Limb (tissue), 2 donors: ENCODE data around the gene CDK19.
"Not testable (repeated sequence)": the region's sequence is repeated elsewhere in the genome, so short reads cannot be mapped to it uniquely, and the experiment has no call there.

ENCODE experiments used
- DNase-seq, 2 donors: peaks; one replicate each; pipeline ENCODE4 v3.0.0-alpha.2; 2016; ENCODE audit errors: extremely low spot score in 2 of 2

CDK19 gene

DNA sequence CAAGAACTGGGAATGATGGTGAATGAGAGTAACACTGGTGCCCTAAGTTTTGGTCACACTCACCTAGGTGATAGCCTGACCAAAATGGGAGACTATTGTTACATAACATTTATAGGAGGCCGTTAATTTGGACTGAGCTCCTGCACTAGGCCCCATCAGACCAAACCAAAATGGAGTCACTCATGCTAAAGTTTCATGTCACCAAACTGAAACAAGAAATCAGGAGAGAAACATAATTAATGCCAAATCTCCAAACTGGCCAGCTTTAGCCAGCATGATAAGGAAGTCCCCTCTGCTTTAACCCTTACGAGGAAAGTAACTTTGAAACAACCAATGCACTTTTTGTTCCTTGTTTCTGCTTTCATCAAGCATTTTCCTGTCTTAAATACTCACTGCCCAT is 227.9 kb downstream of the CDK19 start:
- no peak for DNase-seq

DNA sequence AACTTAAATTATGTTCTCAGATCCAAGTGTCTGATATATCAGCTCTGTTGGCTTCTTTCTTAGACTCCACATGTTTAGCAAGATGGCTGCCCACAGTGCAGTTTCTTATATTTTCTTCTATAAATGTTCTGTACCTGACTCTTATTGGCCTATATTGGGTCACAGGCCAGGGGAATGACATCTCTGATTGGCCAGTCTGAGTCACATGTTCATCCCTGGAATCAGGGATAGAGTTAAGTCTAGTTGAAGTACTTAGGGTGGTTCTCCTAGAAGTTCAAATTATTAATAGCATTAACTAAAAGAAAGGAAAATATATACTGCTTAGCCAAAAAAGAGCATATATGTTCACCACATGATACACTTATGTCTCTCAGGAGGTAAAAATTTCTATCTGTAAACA is 233.6 kb downstream of the CDK19 start:
- DNase-seq: no peak

DNA sequence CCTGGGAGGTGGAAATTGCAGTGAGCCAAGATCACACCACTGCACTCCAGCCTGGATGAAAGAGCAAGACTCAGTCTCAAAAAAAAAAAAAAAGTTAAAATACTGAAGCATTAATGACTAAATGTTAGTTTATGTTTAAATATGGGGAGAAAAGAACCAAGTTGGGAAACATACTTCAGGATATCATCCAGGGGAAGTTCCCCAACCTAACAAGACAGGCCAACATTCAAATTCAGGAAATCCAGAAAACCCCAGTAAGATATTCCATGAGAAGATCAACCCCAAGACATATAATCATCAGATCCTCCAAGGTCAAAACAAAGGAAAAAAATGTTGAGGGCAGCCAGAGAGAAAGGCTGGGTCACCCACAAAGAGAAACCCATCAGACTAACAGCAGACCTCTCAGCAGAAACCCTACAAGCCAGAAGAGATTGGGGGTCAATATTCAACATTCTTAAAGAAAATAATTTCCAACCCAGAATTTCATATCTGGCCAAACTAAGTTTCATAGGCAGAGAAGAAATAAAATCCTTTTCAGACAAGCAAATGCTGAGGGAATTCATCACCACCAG is 237.6 kb downstream of the CDK19 start:
- not testable (repeated sequence) for DNase-seq

DNA sequence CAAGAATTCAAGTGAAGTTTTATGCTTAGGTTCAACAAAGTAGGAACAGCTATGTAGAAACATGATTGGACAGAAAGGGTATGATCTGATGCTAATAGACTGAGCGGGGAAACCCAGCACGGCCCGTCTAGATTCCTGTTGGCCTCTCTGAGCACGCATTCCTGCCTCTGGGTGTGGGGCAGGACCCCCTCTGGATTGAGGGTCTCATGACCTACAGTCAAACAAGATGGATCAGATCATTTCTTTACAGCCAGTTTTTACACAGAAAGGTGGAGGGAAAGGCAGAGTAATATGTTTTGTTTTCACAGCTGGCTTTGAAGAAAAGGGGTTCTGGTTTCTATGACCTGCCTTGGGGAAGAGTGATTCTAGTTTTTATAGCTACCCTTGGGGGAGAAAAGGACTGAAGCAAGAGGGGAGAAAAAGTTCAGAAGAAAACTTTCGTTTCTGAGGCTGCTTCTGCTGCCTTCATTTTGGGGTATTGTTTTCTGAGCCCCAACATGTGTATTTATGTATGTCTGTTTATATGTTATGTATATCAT is 239.3 kb downstream of the CDK19 start:
- DNase-seq: no peak

DNA sequence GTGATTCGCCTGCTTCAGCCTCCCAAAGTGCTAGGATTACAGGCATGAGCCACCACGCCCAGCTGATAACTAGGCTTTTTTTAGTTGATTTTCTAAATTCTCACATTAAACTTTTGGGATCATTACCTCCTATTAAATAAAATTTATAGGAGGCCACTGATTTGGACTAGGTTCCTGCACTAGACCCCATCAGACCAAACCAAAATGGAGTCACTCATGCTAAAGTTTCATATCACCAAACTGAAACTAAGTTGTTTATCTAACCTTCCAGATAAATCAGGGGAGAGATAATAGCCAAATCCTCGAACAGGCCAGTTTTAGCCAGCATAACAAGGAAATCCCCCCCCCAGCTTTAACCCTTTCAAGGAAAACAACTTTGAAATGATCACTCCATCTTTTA is 240.5 kb downstream of the CDK19 start:
- DNase-seq: no peak

DNA sequence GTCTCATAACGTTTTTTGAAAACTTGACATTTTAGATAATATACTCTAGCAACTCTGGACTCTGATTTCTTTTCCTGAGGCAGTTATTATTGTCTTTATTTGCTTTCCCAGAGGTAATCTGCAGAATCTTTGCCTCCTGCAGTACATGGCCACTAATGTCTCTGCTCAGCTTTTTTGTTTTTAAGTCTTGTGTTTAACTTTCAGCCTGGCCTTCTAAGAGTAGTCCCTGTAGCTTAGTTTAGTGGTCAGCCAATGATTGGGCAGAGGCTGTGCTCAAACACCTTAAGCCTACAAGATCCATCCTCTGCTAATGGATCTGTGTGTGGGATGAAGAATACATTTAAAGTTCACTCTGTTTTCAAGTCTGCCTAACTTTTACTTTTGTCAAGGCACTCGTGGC is 241.7 kb downstream of the CDK19 start:
- DNase-seq: no peak

DNA sequence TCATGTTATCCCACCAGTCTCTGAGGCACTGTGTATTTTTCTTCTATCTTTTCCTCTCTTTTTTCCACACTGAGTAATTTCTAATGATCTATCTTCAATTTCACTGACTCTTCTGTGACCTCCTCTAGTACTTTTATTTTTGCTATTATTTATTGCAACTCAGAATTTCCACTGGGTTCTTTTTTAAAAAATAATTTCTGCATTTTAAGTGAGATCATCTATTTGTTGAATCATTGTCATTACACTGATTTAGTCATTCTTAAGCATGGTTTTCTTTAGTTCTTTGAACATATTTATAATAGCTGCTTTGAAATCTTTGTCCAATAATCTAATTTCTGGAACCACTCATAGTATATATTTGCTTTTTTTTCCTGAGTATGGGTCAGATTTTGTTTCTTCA is 242.1 kb downstream of the CDK19 start:
- no peak for DNase-seq

DNA sequence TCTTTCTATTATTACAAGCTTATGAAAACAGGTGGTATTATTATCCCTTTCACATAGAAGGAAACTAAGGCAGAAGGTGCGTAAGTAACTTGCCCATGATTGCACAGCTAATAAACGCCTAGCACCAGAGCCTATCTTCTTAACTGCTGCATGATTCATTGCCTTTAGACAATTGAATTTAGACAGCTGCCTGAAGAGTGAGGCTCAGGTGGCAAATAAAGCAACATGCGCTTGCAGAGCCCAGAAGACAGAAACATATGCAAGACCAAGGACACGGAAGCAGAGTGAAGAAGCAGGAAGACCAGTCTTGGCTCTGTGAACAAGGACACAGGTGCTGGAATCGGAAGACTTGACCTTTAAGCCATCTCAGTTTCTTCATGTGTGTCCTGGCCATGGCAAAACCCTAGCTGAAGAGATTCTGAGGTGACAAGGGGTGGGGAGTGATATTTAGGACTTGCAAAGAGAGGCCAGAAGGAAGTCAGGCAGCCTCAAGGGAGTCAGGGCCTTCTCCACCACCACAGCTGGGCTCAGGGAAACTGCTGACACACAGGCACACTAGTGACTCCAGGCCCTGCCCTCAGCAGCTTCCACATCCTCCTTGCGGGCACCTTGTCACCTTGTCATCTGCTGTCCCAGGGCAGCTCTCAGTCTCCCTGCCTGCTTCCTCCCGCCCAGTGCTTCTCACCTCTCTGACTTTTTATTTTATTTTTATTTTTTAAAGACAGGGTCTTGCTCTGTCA is 247.1 kb downstream of the CDK19 start:
- no peak for DNase-seq

DNA sequence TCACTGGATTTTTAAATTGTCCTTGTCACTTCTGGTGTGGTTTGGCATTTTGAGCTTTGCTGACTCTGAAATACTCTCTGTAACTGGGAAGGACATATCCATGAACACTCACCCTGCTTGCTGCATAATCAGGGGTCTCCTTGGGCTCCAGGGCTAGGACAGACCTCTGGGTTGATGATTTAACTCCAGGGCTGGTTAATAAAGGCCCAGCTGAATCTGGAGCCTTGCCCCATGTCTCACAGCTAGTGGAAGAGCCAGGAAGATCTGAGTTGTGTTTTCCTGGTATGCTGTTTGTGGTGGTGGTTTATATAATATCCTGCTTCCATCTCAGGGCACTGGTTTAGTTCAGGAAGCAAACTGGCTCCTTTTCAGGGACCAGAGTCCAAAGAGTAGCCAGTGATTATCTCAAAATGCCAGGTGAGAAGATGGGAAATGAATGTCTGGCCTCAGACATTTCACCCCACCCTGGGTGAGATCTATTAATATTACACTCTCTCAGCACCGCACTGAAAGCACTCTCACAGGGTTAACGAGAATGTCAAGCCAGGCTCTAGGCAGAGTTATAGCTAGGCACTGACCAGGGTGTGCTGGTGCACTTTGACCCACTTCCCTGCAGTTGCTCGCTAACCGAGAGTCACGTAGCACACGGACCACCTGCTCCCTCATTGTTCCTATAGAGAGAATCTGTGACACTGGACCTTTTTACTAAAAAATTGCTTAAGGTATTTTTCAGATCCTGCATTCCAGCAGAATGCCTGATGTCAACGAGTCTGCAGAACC is 248.7 kb downstream of the CDK19 start:
- no peak for DNase-seq

DNA sequence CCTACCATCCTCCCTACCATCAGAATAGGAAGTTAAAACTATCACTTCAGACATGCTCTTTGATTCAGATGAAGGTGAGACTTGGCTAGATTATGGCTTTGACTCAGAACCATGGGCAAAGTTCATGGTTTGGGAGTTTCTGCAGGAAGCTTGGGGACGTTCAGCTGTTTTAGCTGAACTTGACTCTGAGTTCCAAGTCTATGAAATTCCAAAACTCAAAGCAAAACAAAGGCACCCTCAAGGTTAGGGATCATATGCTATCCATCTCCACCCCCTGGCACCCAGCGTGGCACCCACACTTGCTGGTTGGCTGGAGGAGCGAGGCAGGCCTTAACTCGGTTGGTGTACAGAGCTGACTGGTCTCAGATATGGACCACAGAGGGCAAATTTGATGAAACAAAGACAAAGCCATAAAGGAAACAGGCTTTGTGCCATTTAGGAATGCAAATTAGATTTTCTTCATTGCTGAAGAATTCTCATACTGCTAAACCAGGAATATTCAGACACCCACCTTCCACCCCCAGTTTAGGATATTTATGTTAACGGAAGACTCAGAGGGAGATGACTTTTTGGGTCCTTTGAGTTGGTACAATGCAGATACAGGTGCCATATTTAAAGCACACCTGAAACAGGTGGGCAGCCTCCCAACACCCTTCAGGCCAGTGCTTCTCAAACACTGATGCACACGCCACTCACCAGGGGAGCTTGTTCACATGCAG is 250.4 kb downstream of the CDK19 start:
- no peak for DNase-seq

DNA sequence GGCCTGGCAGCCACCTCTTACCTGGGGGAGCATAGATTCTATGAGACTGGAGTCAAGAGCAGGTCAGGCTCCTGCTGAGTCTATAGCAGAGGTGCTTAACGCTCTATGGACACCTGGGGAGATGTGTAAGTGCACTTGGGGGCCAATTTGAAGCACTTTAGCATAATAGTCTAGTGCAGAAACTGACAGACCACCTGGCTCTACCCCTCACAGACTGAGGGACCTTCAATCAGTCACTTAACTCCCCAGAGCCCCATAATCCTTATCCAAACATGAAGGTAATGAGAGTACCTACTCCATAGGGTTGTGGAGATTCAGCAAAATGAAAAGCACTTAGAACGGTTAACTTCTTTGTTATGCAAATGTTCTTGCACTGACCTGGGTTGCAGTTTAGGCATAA is 251.6 kb downstream of the CDK19 start:
- no peak for DNase-seq

DNA sequence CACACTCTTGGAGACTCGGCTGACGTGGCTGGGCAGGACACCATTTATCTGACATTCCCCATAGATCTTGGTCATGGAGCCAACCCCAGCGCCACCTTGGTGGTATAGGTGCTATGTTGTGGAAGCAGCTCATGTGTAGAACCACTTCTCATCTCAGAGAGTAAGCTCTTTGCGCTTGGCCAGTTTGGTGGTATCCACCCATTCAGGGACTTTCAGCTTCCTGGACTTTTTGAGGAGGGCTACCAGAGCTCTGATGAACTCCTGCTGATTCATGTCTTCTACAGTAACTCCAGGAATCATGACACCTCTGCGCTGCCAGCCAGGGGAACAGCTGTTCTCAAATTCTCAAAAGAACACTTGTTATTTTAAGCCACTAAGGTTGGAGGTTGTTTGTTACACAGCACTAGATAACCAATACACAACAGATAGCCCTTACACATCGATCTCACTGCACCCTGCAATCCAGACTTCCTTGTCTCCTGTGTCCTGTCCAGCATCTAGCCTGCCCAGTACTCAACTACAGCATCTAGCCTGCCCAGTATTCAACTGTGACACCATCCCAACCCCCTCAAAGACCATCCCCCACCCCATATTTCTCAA is 252.9 kb downstream of the CDK19 start:
- no peak for DNase-seq

DNA sequence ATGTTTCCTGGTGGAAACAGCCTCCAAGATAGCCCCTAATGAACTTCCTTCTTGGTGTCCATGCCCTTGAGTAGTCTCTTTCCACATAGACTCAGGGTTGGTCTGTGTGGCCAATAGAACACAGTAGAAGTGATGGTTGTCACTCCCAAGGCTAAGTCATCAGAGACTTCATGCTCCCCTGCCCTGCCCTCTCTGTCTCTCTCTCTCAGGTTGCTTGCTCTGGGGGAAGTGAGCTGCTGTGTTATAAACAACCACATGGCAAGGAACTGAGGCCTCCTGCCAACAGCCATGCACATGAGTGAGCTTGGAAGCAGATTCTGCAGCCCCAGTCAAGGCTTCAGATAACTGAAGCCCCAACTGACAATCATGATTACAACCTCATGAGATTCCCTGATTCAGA is 253.6 kb downstream of the CDK19 start:
- DNase-seq: no peak

DNA sequence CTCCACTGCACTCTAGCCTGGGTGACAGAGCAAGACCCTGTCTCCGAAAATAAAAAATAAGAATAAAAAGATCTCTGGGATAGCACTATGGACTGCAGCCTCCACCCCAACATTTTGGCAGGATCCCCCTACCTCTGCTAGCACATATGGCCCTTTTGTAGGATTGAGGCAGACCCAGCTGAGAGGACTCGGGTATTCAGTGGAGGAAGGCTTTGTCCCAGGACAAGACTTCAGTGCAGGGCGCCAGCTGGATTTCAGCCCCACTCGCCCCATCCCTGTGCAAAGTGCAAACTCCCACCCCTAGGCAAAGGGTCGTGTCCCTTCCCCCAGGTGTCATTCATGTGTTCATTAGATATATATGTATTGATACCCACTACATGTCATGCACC is 254.3 kb downstream of the CDK19 start:
- DNase-seq: no peak

DNA sequence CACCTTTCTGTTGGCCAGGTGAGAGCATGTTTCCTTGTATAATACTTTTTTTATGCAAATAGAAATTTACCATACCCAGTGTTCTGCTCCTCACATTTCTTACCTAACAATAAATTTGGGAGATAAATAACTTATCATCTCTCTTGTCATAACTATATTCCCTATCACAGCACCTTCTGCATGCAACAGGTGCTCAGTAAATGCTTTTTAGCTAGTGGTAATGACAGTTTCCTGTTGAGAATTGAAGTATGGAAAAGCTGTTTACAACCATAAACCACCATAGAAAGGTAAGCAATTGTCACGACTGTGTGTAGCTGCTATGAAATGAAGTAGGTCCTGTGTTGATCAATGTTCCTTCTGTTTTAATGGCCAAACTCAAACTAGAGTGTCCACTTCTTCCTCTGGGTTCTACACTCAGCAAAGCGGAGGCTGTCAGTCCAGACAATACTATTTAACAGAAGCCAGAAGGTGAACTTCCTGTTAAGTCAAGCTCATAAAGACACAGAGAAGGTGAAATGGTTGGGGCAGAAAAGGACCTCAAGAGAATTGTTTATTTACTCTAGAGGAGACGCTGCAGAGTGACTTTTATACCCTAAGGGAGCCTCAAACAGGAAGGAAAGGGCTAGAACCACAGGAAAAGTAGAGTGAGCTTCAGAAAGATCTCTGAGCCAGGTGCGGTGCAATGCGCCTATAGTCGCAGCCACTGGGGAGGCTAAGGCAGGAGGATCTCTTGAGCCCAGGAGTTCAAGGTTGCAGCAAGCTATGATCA is 254.8 kb downstream of the CDK19 start:
- no peak for DNase-seq
